MV-4-11 (cell line): ENCODE results near the gene FSHR.

ENCODE experiments used
- DNase-seq: peaks from one replicate; lab custom pipeline; 2025; lab: John Stamatoyannopoulos, UW

FSHR gene

DNA sequence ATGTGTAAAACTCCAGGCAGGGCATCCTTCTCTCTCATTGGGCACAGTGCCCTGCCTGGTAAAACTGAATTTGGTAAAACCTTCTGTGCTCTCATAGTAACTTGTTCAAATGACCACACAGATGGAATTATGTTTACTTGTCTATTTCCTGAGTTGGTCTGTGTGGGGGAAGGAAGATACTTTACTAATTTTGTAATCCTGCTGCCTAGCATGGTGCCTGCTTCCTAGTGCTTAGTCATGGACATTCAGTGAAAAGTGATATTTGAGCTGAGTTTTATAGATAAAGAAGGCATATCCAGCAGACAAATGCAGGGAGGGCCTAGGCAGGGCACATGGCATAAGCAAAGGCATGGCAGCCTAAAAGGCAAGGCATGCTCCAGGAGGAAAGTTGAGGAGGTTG, 199.4 kb downstream of the FSHR start:
- DNase-seq: no peak

DNA sequence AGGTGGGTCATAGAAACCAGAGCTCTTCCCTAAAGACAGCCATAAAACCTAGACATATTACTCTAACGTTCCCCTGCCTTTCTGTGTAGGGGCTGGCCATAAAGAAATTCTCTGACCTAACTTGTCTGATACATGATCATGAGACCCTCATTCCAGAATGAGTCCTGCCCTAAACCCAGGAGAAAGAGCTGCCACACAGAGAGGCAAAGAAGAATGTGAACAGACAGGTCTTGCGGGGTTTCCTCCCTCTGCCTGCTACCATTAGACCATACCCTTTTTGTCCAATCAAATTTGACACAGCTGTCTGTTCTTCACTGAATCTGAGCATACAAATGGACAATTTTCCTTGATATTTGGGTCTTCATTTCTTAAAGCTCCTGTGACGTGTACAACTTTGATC, 200.0 kb downstream of the FSHR start:
- DNase-seq: no peak

DNA sequence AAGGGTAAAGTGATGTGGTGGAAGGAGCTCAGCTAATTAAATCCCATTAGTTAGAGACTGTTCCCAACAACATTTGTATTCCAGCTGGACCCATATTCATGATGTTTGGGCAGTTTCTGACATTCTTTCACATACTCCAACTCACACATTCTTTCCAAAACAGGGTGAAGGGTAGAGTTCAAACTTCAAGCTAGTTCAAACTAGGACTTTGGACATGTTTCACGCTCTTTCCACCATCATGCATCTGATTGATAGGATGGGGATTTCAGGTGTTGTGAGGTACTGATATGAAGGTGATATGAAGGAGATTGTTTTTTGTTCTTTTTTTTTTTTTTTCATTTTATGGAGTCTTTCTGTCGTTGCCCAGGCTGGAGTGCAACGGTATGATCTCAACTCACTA, 201.7 kb downstream of the FSHR start:
- DNase-seq: no peak

DNA sequence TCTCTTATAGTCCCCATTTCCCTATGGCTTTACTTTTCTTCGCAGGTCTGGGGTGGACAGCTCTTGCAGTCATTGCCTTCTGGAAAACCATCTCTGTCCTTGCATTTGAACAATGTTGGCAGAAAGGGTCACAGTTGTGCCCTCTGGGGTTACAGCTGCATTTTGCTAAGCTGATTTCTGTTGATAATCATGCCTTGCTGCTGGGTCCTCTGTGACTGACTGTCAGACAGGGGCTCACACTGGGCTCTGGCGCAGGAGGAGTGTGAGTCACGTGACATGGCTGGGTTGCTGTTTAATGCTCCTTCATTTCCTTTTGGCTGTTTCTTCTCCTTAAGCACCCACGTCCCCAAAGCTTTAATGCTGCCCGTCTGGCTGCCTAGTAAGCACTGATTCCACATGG, 202.2 kb downstream of the FSHR start:
- no peak for DNase-seq

DNA sequence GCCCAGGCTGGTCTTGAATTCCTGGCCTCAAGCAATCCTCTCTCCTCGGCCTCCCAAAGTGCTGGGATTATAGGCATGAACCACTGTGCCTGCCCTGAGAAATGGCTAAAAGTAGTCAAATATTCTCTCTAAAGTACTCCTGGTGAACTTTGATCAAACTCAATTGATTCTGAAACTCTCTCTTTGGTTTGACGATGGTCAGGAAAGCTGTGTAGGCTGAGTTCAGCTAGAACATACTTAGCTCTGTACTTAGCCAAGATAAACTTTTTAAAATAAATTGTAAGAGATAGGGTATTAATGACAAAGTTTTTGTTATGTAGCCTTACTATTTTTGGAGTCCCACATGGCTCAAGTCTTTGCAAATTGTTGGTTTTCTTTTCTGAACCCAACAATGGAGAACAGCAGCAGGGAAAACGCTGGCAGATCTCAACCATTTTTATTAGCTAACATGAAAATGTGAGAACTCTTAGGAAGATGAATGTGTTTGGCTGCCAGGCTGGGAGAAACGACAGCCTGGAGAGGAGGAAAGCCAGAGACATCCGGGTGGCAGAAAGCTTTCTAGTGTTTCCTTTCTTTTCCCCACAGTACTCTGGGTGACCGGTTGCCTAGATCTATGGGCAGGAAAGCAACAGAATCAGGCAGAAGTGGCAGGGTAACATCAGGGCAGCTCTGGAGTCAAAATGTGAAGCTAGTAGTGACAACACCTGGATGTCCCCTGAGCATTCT, 205.8 kb downstream of the FSHR start:
- no peak for DNase-seq

DNA sequence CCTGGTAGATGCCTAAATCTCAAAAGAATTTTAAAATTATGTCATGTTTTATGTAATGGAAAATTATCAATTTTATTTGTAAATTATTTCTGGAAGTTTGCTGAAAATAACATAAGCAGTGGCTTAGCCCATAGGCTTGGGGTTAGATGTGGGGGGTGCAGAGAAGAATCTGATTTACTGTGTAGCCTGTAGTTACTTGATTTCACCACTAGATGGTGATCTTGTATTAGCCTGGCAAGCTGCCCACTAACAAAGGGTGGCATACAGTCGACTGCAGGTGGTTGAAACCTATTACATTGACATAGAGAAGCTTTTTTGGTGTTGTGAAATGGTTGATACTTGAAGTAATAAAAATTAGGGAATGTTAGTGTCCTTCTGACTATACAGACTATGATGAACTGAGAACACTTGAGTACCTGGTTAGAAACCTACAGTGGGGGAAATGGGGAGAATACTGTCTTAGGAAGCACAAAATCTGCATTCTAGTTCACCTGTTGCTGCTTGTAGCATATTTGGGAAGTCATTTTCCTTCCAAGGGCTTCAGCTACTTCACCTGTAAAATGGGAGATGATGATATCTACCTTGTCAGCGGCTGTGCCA, 207.8 kb downstream of the FSHR start:
- DNase-seq: peak; percentile 47

DNA sequence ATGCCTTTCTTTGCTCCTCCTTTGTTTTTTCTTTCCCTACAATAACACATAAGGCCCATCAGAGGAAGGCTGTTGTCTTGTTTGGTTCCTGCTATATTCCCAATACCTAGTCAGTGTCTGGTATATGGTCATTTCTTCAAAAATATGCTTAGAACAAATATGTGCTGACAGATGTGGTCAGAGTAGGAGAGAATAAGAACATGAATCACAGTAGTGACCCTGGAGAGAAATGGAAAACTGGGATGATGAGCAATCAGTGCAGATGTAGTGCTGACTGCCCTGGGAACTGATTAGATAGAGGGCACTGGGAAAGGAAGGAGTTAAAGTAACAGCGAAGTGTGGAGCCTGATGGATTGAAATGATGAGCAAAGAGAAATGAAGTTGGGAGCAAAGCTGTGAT, 209.4 kb downstream of the FSHR start:
- DNase-seq: no peak

DNA sequence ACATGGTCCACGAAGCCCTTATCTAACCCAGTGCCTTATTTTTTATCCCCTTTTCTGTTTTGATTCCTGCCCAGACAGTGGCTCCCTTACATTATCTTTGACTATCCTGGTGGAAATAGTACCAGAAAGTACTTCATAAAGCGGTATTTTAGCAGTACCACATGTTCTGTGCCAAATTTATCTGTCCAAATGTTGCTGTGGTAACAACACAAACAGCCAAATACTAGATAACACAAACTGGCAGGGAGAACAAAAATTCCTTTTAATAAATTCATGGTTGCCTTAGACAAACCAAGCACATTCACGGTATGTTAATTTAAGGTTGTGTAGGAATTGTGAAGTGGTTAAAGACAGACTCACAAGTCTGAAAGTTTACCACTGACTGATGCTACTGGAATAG, 210.9 kb downstream of the FSHR start:
- DNase-seq: no peak

DNA sequence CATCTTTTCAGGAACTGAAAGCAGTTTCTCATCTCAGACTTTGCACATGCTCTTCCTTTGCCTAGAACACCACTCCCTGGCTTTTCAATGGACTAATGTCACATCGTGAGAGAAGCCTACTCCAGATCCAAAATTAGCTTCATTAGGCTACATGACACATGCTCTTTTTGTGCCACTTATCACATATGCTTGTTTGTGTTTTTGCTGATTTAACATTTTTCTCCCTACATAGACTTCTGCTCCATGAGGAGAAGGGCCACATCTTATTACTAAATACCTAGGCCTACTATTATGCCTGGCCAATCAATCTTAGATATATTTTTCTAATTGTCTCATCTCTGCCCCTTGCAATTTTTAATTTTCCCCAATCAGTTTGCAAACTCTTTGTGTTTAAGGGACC, 212.4 kb downstream of the FSHR start:
- no peak for DNase-seq

DNA sequence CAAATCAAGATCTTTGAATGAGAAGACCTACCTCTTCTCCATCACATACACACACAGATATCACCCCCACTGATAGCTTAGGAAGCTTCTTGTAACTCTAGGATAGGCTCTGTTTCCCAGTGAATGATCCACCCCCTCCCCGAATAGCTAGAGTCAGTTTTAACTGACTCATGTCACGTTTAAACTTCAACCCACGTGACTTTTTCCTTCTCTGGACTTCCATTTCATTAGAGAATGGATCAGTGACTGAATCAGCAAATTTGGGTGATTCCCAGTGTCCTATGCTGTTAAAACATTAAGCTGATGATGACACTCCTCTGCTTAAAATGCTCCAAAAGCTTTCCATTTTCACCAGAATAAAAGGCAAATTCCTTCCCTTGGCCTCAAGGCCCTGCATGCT, 212.9 kb downstream of the FSHR start:
- no peak for DNase-seq

DNA sequence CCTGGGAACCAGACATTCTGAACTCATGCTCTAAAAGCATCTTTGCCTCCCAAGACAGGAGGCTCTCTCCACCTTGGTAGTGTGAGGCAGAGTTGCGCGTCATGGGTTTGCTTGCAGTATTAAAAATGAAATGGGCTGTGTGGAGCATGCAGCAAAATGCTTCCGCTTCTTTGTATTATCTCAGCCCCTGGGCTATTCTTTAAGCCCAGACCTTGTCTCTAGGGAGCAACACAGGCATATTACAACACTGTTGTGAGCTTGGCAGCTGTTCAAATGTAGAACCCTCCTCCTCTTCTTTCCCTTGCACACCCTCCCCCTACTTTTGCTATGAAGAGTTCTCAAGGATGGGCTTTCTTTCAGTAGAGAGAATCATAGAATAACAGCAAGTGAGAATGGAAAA, 213.7 kb downstream of the FSHR start:
- DNase-seq: no peak

DNA sequence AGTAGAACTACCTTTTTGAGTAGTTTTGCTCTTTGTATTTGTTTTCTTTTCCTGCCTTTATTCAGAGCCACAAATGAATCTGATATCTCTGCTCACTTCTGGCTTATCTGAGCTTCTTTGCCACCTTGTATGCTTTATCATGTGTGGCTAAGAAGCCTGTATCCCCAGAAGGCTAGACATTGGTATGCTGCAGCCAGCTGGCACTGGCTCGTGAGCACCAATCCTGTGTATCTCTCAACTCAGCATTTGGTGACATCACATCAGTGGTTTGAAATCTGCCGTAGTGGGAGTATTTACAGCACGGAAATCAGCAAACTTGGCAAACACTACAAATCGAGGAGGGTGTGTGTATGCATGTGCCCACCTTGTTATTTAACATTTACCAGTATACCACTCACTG, 215.1 kb downstream of the FSHR start:
- DNase-seq: no peak

DNA sequence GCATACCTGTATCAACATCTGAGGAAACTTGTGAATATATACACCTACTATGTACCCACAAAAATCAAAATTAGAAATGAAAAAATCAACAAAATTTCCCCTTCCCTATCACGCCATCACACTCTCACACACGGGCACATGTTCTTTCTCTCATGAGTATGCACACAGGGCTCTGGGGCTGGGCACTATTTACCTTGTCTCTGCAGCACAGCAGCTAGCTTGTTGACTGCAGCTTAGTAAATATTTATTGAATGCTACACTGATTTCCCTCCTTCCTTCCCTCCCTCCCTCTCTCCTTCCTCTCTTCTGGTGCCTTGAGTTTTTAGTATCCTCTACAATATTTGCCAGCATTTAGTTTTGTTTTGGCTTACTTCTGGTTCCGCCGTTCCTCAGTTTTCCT, 216.1 kb downstream of the FSHR start:
- no peak for DNase-seq

DNA sequence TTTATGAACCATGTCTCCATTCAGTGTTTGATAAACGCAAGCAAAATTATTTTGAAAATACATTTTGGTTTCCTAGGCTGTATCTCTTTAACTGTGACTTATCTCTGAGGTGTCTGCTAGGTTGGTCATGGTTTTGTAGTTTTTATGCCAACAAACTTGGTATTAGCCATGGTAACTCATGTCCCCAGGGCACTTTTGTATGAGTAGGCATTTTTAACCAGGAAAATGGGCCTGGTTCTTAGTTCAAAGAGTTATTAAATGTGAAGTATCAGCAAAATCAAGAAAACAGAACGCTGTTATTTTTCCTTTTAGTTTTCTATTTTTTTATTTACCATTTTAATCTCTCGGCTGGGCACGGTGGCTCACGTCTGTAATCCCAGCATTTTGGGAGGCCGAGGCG, 219.5 kb downstream of the FSHR start:
- no peak for DNase-seq

DNA sequence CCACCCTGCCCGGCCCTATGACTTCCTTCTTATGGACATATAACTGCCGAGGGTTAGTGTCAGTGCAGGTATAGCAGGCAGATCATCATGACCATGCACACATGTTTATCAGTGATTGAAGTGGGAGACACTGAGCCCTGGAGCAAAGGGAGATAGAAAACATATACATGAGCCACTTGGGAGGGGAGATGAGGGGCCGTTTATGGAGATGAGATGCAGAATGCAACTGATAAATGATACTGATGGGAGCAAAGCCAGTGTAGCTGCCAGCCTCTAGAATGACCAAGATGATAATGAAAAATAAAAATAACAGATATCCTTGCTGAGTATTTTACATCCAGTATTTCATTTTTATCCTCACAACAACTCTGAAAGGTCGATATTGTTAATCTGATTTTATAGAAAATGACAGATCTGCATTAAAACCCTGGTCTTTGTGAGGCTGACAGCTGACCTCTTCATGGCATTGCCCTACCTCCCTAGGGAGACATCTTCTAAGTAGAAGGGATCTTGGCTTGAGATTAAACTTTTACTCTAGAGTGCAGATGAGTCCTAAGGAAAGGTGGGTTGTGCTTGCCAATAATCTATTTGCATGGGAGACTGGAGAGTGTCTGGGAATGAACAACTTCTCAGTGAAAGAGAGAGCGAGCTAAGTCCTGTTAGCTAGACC, 220.4 kb downstream of the FSHR start:
- DNase-seq: no peak

DNA sequence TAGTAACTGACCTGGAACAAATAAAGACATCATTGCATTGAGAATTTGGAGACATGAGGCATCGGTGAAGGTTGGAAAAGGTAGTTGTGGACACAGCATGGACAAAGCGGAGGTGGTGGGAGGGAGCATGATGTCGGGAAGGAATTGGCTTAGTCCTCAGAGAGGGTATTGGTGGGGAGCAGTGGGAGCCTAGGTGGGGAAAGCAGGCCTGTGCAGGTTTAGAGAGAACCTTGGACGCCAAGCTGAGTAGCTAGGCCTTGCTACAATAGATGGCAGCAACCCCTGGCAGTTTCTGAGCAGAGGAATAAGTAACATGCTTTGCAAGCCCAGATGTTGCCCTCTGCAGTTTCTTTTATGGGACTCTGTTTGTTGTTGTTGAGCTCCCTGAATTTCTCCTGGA, 221.6 kb downstream of the FSHR start:
- no peak for DNase-seq

DNA sequence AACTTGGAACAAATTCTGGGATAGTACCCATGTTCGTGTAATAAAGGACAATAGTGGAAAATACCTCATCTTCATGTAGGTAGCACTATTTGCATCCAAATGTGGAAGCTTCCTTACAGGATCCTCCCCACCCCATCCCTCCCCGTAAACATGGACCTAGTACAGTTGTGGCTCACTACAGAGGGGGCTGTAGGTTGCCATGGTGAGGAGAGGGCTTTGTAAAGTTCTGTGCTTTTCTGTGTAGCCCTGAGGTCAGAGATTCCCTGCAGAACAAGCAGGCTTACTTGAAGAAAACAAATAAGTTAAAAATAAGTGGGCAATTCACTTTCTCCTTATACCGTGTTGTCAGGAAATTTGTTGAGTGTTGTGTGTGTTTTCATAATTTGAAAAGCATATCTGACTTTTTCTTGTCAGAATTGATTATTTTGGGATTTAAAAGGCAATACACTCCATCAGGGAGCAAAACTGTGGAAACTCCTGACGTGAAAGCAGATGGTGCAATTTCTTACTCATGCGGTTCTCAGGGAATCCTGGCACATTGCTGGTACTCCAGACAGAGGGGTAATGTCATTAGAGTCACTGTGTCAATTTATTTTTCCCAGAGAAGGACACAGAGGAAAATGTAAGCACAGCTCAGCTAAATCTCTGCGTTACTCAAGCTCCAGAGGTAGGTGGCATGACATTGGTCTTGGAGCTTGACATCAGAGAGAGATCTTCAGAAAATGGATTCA, 224.6 kb downstream of the FSHR start:
- no peak for DNase-seq

DNA sequence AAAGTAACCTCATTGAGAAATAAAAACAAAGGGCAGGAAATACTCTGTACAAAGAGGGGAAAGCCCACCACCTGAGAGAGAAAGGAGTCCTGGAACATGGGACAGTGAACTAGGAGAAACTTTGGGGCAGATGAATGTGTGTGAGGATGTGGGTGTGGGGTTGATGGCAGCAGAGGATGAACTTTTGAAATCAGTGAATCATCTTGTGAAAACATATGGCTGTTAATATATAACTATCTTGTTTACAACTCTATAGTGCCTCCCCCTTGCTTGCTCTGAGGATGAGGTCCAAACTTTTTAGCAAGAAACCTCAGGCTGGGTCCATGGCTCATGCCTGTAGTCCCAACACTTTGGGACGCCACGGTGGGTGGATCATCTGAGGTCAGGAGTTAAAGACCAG, 227.0 kb downstream of the FSHR start:
- DNase-seq: no peak

DNA sequence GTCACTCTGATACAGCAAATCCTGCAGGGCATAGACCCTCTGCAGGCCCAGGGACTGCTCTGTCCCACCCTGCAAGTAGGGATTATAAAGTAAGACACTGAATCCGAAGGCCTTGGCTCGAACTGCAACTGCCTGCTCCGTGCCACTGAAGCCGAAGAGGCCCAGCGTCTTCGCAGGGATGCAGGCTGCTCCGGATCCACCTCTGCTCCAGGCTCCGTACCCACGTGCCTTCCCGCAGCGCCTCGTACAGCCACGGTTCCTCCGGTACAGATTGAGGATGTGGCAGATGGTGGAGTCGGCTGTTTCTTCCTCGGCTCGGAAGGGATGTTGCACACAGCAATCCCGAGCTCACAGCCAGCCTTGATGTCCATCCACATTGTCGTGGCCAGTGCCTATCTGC, 238.4 kb downstream of the FSHR start:
- DNase-seq: no peak

DNA sequence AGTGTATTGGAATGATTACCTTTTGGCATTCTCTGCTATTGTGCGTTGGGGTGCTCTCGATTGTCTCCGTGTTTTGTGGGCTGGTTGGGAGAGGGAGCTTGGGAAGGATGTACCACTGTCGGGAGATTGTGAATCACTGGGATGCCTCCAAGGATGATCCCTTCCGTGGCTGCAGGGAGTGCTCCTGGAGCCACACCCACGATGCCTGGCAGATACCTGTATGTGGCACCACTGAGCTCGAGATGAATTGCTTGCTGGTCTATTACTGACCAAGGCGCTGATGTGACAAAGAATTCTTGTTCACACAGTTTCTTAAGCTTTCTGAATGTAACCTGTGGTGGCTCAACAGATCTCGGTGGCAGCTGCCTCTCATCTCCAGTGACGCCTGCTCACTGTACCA, 239.1 kb downstream of the FSHR start:
- DNase-seq: no peak

DNA sequence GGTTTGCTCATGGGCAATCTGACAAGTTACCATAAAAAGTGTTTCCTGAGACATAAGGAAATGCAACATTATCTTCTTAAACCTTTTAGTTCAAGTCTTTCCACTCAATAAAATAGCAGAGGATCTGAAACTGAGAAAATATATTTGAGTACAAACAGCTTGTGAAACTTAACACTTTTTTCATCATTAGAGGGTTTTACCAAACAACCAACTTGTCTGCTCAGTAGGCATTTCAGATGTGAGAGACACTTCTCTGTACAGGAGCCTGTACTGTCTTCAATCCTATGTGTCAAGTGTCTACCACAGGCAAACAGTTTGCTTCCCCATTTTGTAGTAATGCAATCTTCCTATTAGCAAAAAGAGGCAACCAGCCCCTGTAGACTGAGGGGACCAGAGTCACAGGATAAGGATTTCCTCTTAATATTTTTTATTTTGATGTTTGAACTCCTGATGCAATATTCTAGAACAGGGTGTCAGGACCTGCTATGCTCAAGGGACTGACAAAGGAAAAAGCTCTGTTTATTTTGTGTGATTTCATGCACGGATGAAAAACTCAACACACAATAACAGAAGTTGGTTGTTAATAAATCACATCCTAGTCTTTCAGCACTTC, 239.7 kb downstream of the FSHR start:
- peak; percentile 16 for DNase-seq
